PFSK-1 (cell line): ENCODE measurements around the gene STXBP5.

ENCODE experiments used
- POLR2AphosphoS5 ChIP-seq: IDR thresholded peaks from 2 replicates; pipeline ENCODE4 v1.6.1; 2012; ENCODE audit warnings: low read depth, mild to moderate bottlenecking, control low read depth, low read length, moderate library complexity
- REST ChIP-seq, 2 experiments: IDR thresholded peaks; 2 replicates each; pipeline versions ENCODE4 v1.6.1 to v1.8.0; 2011 to 2012; ENCODE audit warnings: low read depth in 2 of 2, low read length in 2 of 2, control low read depth in 1 of 2, inconsistent platforms in 1 of 2, mild to moderate bottlenecking in 1 of 2, moderate library complexity in 1 of 2; ENCODE audit not compliant: insufficient read depth in 1 of 2

- TF ChIP-seq REST (IDR thresholded peaks at IDR 0.05; ENCODE audit: insufficient read depth in 1 of 2, low read depth in 2 of 2, low read length in 2 of 2) (no peak), POLR2AphosphoS5 (no peak)
Measured at GRCh38 chr6:147279427-147279826, 75.2 kb downstream of the STXBP5 start.
